GM23338 (cell line): ENCODE results near the gene NECTIN1. TPM values are rescaled to one million over a fixed set of nuclear protein-coding genes. Genes with fewer than 3 reads are reported as not detected.

Experiments used
- ATAC-seq: fragments of 200-7000 bp; cut with Tn5 transposase; 3 replicates; pipeline ENCODE4 v1.9.1; 2020
- DNase-seq: peaks from one replicate; pipeline ENCODE4 v3.0.0-alpha.2; 2015; ENCODE audit warnings: low spot score
- H2AFZ ChIP-seq: fragments of 200-600 bp; sonication (generic); 2 replicates; pipeline ENCODE4 v1.8.0; 2016; ENCODE audit warnings: antibody characterized with exemption, mild to moderate bottlenecking, moderate library complexity
- H3F3A ChIP-seq: fragments of 200-600 bp; sonication (generic); replicated peaks from 2 replicates; pipeline ENCODE4 v1.8.0; 2017; ENCODE audit warnings: antibody characterized with exemption, mixed run types, low read depth
- H3K27ac ChIP-seq: fragments of 200-600 bp; sonication (generic); 2 replicates; pipeline ENCODE4 v1.6.1; 2016; ENCODE audit warnings: low read depth
- H3K27me3 ChIP-seq: fragments of 200-600 bp; sonication (generic); 2 replicates; pipeline ENCODE4 v1.8.0; 2016; ENCODE audit warnings: mild to moderate bottlenecking, mixed run types, moderate library complexity; ENCODE audit not compliant: insufficient read depth
- H3K36me3 ChIP-seq: fragments of 200-600 bp; sonication (generic); 2 replicates; pipeline ENCODE4 v1.8.0; 2016; ENCODE audit warnings: mild to moderate bottlenecking; ENCODE audit not compliant: insufficient read depth
- H3K4me1 ChIP-seq: fragments of 200-600 bp; sonication (generic); 2 replicates; pipeline ENCODE4 v1.8.0; 2016; ENCODE audit warnings: mild to moderate bottlenecking, moderate library complexity; ENCODE audit not compliant: insufficient read depth
- H3K4me2 ChIP-seq: fragments of 200-600 bp; sonication (generic); 2 replicates; pipeline ENCODE4 v1.7.1; 2017; ENCODE audit warnings: mixed run types
- H3K4me3 ChIP-seq: fragments of 200-600 bp; sonication (generic); 2 replicates; pipeline ENCODE4 v1.6.1; 2016; ENCODE audit warnings: mixed run types
- H3K79me2 ChIP-seq: fragments of 200-600 bp; sonication (generic); replicated peaks from 2 replicates; pipeline ENCODE4 v1.8.0; 2017; ENCODE audit warnings: mild to moderate bottlenecking; ENCODE audit not compliant: insufficient read depth
- H3K9me2 ChIP-seq: fragments of 200-600 bp; sonication (generic); 2 replicates; pipeline ENCODE4 v1.8.0; 2017; ENCODE audit not compliant: insufficient read depth
- H4K20me1 ChIP-seq: fragments of 200-600 bp; sonication (generic); replicated peaks from 2 replicates; pipeline ENCODE4 v1.8.0; 2017; ENCODE audit warnings: mild to moderate bottlenecking; ENCODE audit not compliant: insufficient read depth
- H3K27ac Mint-ChIP-seq: 2 replicates; pipeline ENCODE4 v1.8.0; 2020; ENCODE audit warnings: inconsistent platforms, mild to moderate bottlenecking, moderate library complexity, mixed read lengths
- H3K27me3 Mint-ChIP-seq: 3 replicates; pipeline ENCODE4 v1.8.0; 2022; ENCODE audit warnings: low read depth, mild to moderate bottlenecking, moderate library complexity, mixed read lengths, inconsistent platforms; ENCODE audit not compliant: insufficient read depth, poor library complexity
- H3K36me3 Mint-ChIP-seq: 3 replicates; pipeline ENCODE4 v1.8.0; 2021; ENCODE audit warnings: low read depth, mild to moderate bottlenecking, inconsistent platforms, moderate library complexity, mixed read lengths
- H3K4me1 Mint-ChIP-seq: 3 replicates; pipeline ENCODE4 v1.8.0; 2020; ENCODE audit warnings: mild to moderate bottlenecking, inconsistent platforms, mixed read lengths
- H3K4me3 Mint-ChIP-seq: 3 replicates; pipeline ENCODE4 v1.8.0; 2021; ENCODE audit warnings: moderate library complexity, mild to moderate bottlenecking, inconsistent platforms, mixed read lengths
- H3K9me3 Mint-ChIP-seq: 3 replicates; pipeline ENCODE4 v1.8.0; 2020; ENCODE audit warnings: moderate library complexity, mild to moderate bottlenecking, inconsistent platforms, mixed read lengths
- CREB1 ChIP-seq: fragments of 250-450 bp; sonication (Bioruptor Pico); IDR thresholded peaks from 2 replicates; pipeline ENCODE4 v1.5.0; 2020; ENCODE audit warnings: low read depth, mild to moderate bottlenecking, moderate library complexity
- CTCF ChIP-seq, 2 experiments: fragments of 200-600 bp in 1 of 2; sonication (generic) in 1 of 2; conservative IDR thresholded peaks; 2 replicates each; pipeline versions ENCODE4 v1.5.1 to v1.6.1; 2016 to 2017; ENCODE audit warnings: antibody characterized with exemption in 2 of 2, low read depth in 2 of 2, mild to moderate bottlenecking in 2 of 2, moderate library complexity in 1 of 2
- ETS1 ChIP-seq: IDR thresholded peaks from 2 replicates; pipeline ENCODE4 v1.6.1; 2016; ENCODE audit warnings: antibody characterized with exemption
- EZH2 ChIP-seq: fragments of 200-600 bp; sonication (generic); IDR thresholded peaks from one replicate; pipeline ENCODE4 v1.8.0; 2017; ENCODE audit warnings: antibody characterized with exemption, mild to moderate bottlenecking, low read depth; ENCODE audit not compliant: unreplicated experiment
- EZH2phosphoT487 ChIP-seq: fragments of 200-600 bp; sonication (generic); IDR thresholded peaks from one replicate; pipeline ENCODE4 v1.8.1; 2018; ENCODE audit warnings: antibody characterized with exemption; ENCODE audit not compliant: unreplicated experiment
- JUNB ChIP-seq: IDR thresholded peaks from one replicate; pipeline ENCODE4 v1.6.1; 2016; ENCODE audit warnings: antibody characterized with exemption; ENCODE audit not compliant: unreplicated experiment
- NANOG ChIP-seq: IDR thresholded peaks from 2 replicates; pipeline ENCODE4 v1.6.1; 2016; ENCODE audit warnings: antibody characterized with exemption, borderline replicate concordance
- POLR2AphosphoS5 ChIP-seq: IDR thresholded peaks from 2 replicates; pipeline ENCODE4 v1.6.1; 2016; ENCODE audit warnings: antibody characterized with exemption, low read depth
- REST ChIP-seq: IDR thresholded peaks from one replicate; pipeline ENCODE4 v1.6.1; 2018; ENCODE audit warnings: antibody characterized with exemption; ENCODE audit not compliant: unreplicated experiment
- STAT1 ChIP-seq: IDR thresholded peaks from one replicate; pipeline ENCODE4 v1.6.1; 2016; ENCODE audit warnings: antibody characterized with exemption; ENCODE audit not compliant: unreplicated experiment
- ZNF114 ChIP-seq: fragments of 250-450 bp; sonication (Bioruptor Pico); IDR thresholded peaks from 2 replicates; pipeline ENCODE4 v1.5.0; 2020; ENCODE audit warnings: mild to moderate bottlenecking, moderate library complexity
- ZNF331 ChIP-seq: fragments of 250-450 bp; sonication (Bioruptor Pico); IDR thresholded peaks from 2 replicates; pipeline ENCODE4 v1.5.0; 2020; ENCODE audit warnings: low read depth, mild to moderate bottlenecking, moderate library complexity
- ZNF462 ChIP-seq: fragments of 250-450 bp; sonication (Bioruptor Pico); IDR thresholded peaks from 2 replicates; pipeline ENCODE4 v1.5.0; 2020; ENCODE audit warnings: mild to moderate bottlenecking, moderate library complexity
- polyA plus RNA-seq: library from polyadenylated mRNA; unstranded; fragments of >200 nt; fragmentation: Nextera tagmentation; extraction: Ambion mirVana; gene quantifications from 2 replicates; pipeline ENCODE4 v1.2.1, GENCODE V29; 2016
- total RNA-seq: library from RNA; depleted of rRNA; stranded (reverse); fragments of >200 nt; shearing (Covaris generic); gene quantifications from 2 replicates; pipeline ENCODE4 v1.2.3, GENCODE V29; 2014

The NECTIN1 gene
- total and polyA plus RNA-seq, 2 experiments from 2014 or later: 18.7 to 56.3 TPM

GRCh38 chr11:119635776-119636175 is 93.2 kb downstream of the NECTIN1 start:
- no peak overlapping the region for H2AFZ ChIP-seq
- Mint-ChIP-seq H3K9me3 (no peaks in the 10 kb centered on the region), H3K27me3 (peaks cover 19% of the 10 kb centered on the region), H3K4me3 (no peak overlapping the region), H3K27ac (no peak overlapping the region), H3K4me1 (peaks cover 3% of the 10 kb centered on the region), H3K36me3 (no peaks in the 10 kb centered on the region)
- H3K4me2 ChIP-seq: no peak overlapping the region
- H3K79me2 ChIP-seq: no peaks in the 10 kb centered on the region
- no peak for ATAC-seq
- no peak for DNase-seq
- H3K27me3 ChIP-seq: no peaks in the 10 kb centered on the region
- H3K4me3 ChIP-seq: no peak overlapping the region
- TF ChIP-seq NANOG (no peak), ZNF114 (no peak), JUNB (no peak), CTCF (conservative IDR thresholded peaks at IDR 0.05; ENCODE audit: low read depth in 2 of 2) (no peak), ZNF331 (CRISPR knock-in tag) (no peak), REST (no peak), EZH2 (no peak), ZNF462 (no peak), ETS1 (no peak), EZH2phosphoT487 (no peak), CREB1 (CRISPR knock-in tag) (no peak), STAT1 (no peak), POLR2AphosphoS5 (no peak)
- no peaks in the 10 kb centered on the region for H4K20me1 ChIP-seq
- no peaks in the 10 kb centered on the region for H3K36me3 ChIP-seq
- no peaks in the 10 kb centered on the region for H3K9me2 ChIP-seq
- H3K4me1 ChIP-seq: no peaks in the 10 kb centered on the region
- no peaks in the 10 kb centered on the region for H3F3A ChIP-seq
- H3K27ac ChIP-seq: no peak overlapping the region
